Measurements from ENCODE around the gene TTC3. TPM values are rescaled to one million over a fixed set of nuclear protein-coding genes. Genes with fewer than 3 reads are reported as not detected.

Gene TTC3
- total RNA-seq, 4 donors from 2014 or later: 96.5 to 195 (median 122) TPM

DNA sequence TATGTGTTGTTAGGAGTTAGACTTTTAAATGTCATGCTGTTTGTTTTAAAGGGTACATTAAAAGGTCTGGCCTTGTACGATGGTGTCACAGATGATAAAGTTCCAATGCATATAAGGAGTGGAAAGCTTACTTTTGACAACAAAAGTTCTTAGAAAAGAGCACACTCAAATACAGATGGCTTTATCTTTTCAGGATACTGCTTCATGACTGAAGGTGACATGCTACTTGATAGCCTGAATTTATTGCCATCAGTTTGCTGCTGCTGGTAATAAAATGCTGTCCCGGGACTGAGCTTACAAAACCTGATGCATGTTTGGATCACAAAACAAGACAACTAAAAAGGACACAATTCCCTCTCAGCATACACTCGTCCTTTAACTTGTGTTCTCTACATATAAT, 84.9 kb downstream of the TTC3 start:
- H3K4me3 ChIP-seq: no peak overlapping the region
- H3K9me3 ChIP-seq: no peaks in the 10 kb centered on the region
- no peaks in the 10 kb centered on the region for H3K4me1 ChIP-seq
- peaks cover 60% of the 10 kb centered on the region for H3K36me3 ChIP-seq
- H3K27ac ChIP-seq: no peak overlapping the region
- WGBS: 83% methylated on average over 3 of the region's 3 CpGs
- no peaks in the 10 kb centered on the region for H3K27me3 ChIP-seq
- no peak for DNase-seq (ENCODE audit: low spot score in 2 of 2)
- TF ChIP-seq POLR2A (IDR thresholded peaks at IDR 0.05): no peak
- no peak for TF ChIP-seq POLR2AphosphoS5 (IDR thresholded peaks at IDR 0.05)

DNA sequence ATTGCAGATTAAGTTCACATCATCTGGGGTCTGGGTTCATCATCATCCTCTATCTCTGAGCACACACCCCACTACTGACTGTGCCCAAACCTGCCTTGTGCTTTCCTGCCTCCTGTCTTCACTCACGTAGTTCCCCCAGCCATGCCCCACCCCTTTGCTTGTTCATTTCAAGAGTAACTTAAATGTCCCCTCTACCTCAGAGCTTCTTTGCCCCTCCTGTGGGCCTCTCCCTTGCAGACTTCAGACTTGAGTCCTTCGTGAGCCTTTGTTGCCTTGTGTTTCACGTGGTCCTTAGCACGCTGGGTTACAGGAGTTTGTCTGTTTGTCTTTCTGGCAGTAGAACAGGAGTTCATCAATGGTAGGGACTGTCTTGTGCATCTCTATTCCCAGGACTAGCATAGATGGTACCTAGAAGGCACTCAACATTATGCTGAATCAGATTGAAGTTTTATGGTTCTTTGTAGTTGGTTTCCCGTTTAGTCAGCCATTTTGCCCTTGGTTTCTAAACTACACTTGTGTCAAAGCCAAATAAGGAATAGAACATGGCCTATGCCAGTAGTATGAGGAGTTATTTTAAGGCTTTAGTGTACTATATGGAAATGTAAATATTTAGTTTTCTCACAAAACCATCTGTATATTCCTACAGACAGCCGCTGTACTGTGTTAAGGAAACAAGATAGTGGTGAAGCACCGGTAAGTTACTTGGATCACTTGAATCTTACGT, 86.2 kb downstream of the TTC3 start:
- Histone ChIP-seq H3K4me1 (no peaks in the 10 kb centered on the region), H3K36me3 (peaks cover 63% of the 10 kb centered on the region), H3K4me3 (no peak overlapping the region), H3K27ac (no peak overlapping the region), H3K27me3 (no peaks in the 10 kb centered on the region), H3K9me3 (no peaks in the 10 kb centered on the region)
- TF ChIP-seq EP300 (IDR thresholded peaks at IDR 0.05): no peak
- TF ChIP-seq, protein P1, sequence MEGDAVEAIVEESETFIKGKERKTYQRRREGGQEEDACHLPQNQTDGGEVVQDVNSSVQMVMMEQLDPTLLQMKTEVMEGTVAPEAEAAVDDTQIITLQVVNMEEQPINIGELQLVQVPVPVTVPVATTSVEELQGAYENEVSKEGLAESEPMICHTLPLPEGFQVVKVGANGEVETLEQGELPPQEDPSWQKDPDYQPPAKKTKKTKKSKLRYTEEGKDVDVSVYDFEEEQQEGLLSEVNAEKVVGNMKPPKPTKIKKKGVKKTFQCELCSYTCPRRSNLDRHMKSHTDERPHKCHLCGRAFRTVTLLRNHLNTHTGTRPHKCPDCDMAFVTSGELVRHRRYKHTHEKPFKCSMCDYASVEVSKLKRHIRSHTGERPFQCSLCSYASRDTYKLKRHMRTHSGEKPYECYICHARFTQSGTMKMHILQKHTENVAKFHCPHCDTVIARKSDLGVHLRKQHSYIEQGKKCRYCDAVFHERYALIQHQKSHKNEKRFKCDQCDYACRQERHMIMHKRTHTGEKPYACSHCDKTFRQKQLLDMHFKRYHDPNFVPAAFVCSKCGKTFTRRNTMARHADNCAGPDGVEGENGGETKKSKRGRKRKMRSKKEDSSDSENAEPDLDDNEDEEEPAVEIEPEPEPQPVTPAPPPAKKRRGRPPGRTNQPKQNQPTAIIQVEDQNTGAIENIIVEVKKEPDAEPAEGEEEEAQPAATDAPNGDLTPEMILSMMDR (IDR thresholded peaks at IDR 0.05): no peak
- no peak for TF ChIP-seq POLR2A (IDR thresholded peaks at IDR 0.05)
- no peak for TF ChIP-seq POLR2AphosphoS5 (IDR thresholded peaks at IDR 0.05)
- WGBS: 85% methylated on average over 8 of the region's 8 CpGs
- no peak for DNase-seq (ENCODE audit: low spot score in 2 of 2)

DNA sequence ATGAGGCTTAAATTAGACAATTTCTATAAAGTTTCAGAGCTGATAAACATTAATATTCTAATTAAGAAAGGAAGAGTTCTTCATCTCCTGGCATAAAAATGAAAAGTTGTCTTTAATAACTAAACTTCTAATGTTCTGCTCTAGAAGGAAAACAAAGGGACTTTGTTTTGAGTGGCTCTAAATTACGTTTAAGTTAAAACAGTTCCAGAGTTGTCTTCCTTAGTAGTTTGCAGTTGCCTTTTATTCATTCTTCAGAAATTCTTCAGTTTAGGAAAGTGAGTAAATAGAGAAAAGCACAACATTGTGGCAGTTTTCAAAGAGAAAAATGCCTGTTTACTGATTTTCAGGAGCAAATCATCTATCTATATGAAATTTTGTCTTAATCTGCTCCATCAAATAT, 86.9 kb downstream of the TTC3 start:
- no peak for TF ChIP-seq POLR2A (IDR thresholded peaks at IDR 0.05)
- Histone ChIP-seq H3K27me3 (no peaks in the 10 kb centered on the region), H3K36me3 (peaks cover 60% of the 10 kb centered on the region), H3K4me3 (no peak overlapping the region), H3K27ac (no peak overlapping the region), H3K9me3 (no peaks in the 10 kb centered on the region), H3K4me1 (no peaks in the 10 kb centered on the region)
- no peak for DNase-seq (ENCODE audit: low spot score in 2 of 2)
- 66% methylated on average over 1 of the region's 1 CpG for WGBS

DNA sequence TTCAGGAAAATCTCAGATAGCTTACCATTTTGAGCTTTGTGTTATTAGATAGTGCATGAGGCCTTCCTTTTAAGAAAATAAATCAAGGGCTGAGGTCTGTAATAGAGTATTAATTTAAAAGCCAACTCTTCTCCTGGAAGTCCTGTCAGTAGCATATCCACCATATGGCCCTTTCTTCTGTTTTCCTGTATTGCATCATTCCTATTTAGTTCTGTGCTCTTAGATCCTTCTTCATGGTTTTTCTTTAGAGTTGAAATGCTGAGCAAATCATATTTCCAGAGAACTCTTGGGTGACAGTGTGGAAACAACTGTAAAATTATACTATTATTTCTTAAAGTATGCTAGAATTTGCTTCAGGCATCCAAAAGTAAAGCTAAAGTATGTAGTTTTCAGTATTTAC, 91.7 kb downstream of the TTC3 start:
- Histone ChIP-seq H3K27me3 (no peaks in the 10 kb centered on the region), H3K4me1 (no peaks in the 10 kb centered on the region), H3K9me3 (no peaks in the 10 kb centered on the region), H3K27ac (no peak overlapping the region), H3K4me3 (no peak overlapping the region), H3K36me3 (peaks cover 64% of the 10 kb centered on the region)
- DNase-seq (ENCODE audit: low spot score in 2 of 2): no peak
- TF ChIP-seq EP300 (IDR thresholded peaks at IDR 0.05): no peak
- no peak for TF ChIP-seq POLR2A (IDR thresholded peaks at IDR 0.05)
- TF ChIP-seq POLR2AphosphoS5 (IDR thresholded peaks at IDR 0.05): no peak
- TF ChIP-seq, protein P1 (IDR thresholded peaks at IDR 0.05): no peak

DNA sequence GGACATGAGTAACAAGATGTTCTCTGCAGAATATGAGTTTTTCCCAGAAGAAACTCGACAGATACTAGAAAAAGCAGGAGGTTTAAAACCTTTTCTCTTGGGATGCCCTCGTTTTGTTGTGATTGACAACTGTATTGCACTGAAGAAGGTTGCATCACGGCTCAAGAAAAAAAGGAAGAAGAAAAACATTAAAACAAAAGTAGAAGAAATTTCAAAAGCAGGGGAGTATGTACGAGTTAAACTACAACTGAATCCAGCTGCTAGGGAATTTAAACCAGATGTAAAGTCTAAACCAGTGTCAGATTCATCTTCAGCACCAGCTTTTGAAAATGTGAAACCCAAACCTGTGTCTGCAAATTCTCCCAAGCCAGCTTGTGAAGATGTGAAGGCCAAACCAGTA, 92.5 kb downstream of the TTC3 start:
- peaks cover 64% of the 10 kb centered on the region for H3K36me3 ChIP-seq
- H3K27ac ChIP-seq: no peak overlapping the region
- TF ChIP-seq, protein P1 (IDR thresholded peaks at IDR 0.05): no peak
- no peak for TF ChIP-seq EP300 (IDR thresholded peaks at IDR 0.05)
- TF ChIP-seq POLR2AphosphoS5 (IDR thresholded peaks at IDR 0.05): no peak
- TF ChIP-seq POLR2A (IDR thresholded peaks at IDR 0.05): no peak
- no peaks in the 10 kb centered on the region for H3K4me1 ChIP-seq
- DNase-seq (ENCODE audit: low spot score in 2 of 2): no peak
- H3K9me3 ChIP-seq: no peaks in the 10 kb centered on the region
- no peaks in the 10 kb centered on the region for H3K27me3 ChIP-seq
- WGBS: 52% methylated on average over 4 of the region's 4 CpGs
- H3K4me3 ChIP-seq: no peak overlapping the region

DNA sequence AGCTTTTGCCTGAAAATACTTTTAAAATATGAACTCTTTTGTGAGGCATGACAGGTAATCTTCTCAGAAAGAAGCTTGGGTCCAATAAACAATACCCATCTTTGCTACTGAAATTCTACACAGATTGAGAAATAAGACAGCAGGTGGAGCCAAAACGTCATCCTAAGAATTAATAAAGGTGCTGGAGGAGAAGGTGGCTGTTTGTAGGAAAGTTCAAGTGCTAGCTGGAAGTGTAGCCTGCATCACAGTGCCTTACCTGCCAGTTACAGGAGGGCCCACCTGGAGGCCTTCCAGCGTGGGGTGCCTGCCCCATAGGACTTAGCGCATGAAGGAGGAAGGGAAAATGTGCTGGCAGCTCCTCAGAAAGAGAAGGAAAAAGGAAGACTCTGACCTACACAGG, 93.7 kb downstream of the TTC3 start:
- no peak for DNase-seq (ENCODE audit: low spot score in 2 of 2)
- WGBS: 39% methylated on average over 3 of the region's 3 CpGs
- H3K9me3 ChIP-seq: no peaks in the 10 kb centered on the region
- no peak for TF ChIP-seq EP300 (IDR thresholded peaks at IDR 0.05)
- no peak for TF ChIP-seq POLR2A (IDR thresholded peaks at IDR 0.05)
- TF ChIP-seq POLR2AphosphoS5 (IDR thresholded peaks at IDR 0.05): no peak
- TF ChIP-seq, protein P1 (IDR thresholded peaks at IDR 0.05): no peak
- H3K4me1 ChIP-seq: no peaks in the 10 kb centered on the region
- no peak overlapping the region for H3K27ac ChIP-seq
- no peak overlapping the region for H3K4me3 ChIP-seq
- peaks cover 57% of the 10 kb centered on the region for H3K36me3 ChIP-seq
- H3K27me3 ChIP-seq: no peaks in the 10 kb centered on the region
